ENCODE results near the gene CAVIN1. TPM values are rescaled to one million over a fixed set of nuclear protein-coding genes. Genes with fewer than 3 reads are reported as not detected.

The CAVIN1 gene
- total and polyA plus RNA-seq, 2 donors (not counting 3 experiments of a cell fraction or from before 2014, with no cell fraction given) = 303 to 663 TPM

DNA sequence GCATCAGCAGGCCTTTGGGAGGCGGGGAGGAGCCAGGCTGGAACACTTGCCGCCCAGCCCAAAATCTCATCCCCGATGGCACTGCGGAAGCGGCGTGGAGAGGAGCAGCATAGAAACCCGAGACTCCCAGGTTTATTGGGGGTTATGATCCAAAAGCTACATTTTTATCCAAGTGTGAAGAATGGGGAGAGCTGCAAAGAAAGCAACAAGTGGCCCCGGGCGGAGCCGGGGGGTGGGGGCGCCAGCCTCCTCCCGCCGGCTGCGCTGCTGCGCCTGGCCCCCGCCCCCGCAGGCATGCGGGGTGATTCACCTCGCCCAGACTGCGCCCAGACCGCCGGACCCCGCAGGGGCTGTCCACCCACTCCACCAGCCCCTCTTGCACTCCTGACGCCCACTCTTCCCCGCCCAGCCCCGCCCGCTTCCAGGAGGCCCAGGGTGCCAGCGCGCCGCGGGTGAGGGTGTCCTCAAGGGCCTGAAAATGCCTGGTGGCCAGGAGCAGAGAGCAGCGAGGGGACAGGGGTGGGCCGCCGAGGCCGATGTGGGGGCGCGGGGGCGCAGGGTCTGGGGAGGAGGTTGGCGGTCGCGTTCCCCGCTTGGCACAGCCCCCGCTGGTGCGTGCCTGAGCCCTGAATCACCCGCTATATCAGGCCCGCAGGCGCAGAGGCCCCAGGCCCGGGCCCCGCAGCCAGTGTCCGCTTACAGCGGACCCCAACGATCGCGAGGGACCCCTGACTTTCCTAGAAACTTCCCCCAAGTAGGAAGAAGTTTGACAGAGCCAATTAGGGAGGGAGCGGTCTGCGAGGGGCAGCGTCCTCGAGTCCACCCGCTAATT, 1.3 kb downstream of the CAVIN1 start:
- Histone ChIP-seq H3K4me1 (ENCODE audit: control insufficient read depth, extremely low read depth, insufficient read depth, low read length) (peaks cover 37% of the 10 kb centered on the region), H3K9me3 (replicated peaks; ENCODE audit: control insufficient read depth, insufficient read depth, low read length) (no peaks in the 10 kb centered on the region), H3K9me1 (replicated peaks; ENCODE audit: control insufficient read depth, extremely low read depth, insufficient read depth, low read length) (no peaks in the 10 kb centered on the region), H3K9ac (replicated peaks; ENCODE audit: extremely low read depth, insufficient read depth, low read length) (peak overlapping the region; percentile 86), H3K79me2 (ENCODE audit: control insufficient read depth, insufficient read depth, low read length) (peaks cover 64% of the 10 kb centered on the region), H3K4me3 (replicated peaks in 1 of 3; ENCODE audit: insufficient read depth in 1 of 3, low read depth in 1 of 3, low read length in 3 of 3) (peak overlapping the region; percentile 67 to 84 (median 79)), H3K27me3 (ENCODE audit: control insufficient read depth in 2 of 2, insufficient read depth in 2 of 2, low read length in 2 of 2) (no peaks in the 10 kb centered on the region), H3K4me2 (ENCODE audit: insufficient read depth, low read length) (peak overlapping the region; percentile 91), H3K27ac (ENCODE audit: insufficient read depth, low read depth, low read length) (peak overlapping the region; percentile 80), H3K36me3 (ENCODE audit: control insufficient read depth in 2 of 2, extremely low read depth in 1 of 2, insufficient read depth in 2 of 2, low read length in 2 of 2) (no peaks in the 10 kb centered on the region), H2AFZ (ENCODE audit: low read depth, low read length) (no peak overlapping the region), H4K20me1 (replicated peaks; ENCODE audit: control insufficient read depth, extremely low read depth, insufficient read depth, low read length) (no peaks in the 10 kb centered on the region)
- CTCF ChIA-PET = interaction anchor here (0.8 to 6.9 kb wide), 12 partner anchors 8 to 108 kb away, joined by 3 to 73 read pairs (median 8); partner anchors contain the start of gene STAT3
- TF ChIP-seq EZH2 (IDR thresholded peaks at IDR 0.05; ENCODE audit: borderline replicate concordance, low read depth, low read length, severe bottlenecking) (no peak), POLR2AphosphoS5 (IDR thresholded peaks at IDR 0.05; ENCODE audit: insufficient read depth, low read depth, low read length) (peak; percentile 85), JUN (IDR thresholded peaks at IDR 0.05; ENCODE audit: borderline replicate concordance, insufficient read depth, insufficient read length, low read depth) (no peak), GATA2 (IDR thresholded peaks at IDR 0.05; ENCODE audit: insufficient read depth, insufficient read length, low read depth, low read length) (no peak), MYC (IDR thresholded peaks at IDR 0.05; ENCODE audit: low read depth, low read length) (no peak)
- TF ChIP-seq, protein P1, sequence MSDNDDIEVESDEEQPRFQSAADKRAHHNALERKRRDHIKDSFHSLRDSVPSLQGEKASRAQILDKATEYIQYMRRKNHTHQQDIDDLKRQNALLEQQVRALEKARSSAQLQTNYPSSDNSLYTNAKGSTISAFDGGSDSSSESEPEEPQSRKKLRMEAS (IDR thresholded peaks at IDR 0.05; ENCODE audit: insufficient read depth, insufficient read length) = no peak
- TF ChIP-seq, protein P2, sequence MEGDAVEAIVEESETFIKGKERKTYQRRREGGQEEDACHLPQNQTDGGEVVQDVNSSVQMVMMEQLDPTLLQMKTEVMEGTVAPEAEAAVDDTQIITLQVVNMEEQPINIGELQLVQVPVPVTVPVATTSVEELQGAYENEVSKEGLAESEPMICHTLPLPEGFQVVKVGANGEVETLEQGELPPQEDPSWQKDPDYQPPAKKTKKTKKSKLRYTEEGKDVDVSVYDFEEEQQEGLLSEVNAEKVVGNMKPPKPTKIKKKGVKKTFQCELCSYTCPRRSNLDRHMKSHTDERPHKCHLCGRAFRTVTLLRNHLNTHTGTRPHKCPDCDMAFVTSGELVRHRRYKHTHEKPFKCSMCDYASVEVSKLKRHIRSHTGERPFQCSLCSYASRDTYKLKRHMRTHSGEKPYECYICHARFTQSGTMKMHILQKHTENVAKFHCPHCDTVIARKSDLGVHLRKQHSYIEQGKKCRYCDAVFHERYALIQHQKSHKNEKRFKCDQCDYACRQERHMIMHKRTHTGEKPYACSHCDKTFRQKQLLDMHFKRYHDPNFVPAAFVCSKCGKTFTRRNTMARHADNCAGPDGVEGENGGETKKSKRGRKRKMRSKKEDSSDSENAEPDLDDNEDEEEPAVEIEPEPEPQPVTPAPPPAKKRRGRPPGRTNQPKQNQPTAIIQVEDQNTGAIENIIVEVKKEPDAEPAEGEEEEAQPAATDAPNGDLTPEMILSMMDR (IDR thresholded peaks at IDR 0.05; ENCODE audit: extremely low read depth in 1 of 2, insufficient read depth in 1 of 2, low read depth in 1 of 2, low read length in 2 of 2) = no peak
- dilution Hi-C loops (cut with MboI; ENCODE audit: extremely low pct_ligation_motif_present, low sequenced_read_pairs) = no loop called here
- DNase-seq (ENCODE audit: low read depth, low spot score) (peak; percentile 48), FAIRE-seq (no peak)
- TSS peak; percentile 16 for BruUV-seq (replicated peaks)
- intact Hi-C loops (cut with micrococcal nuclease) = loop anchor here (1.0 kb wide), 1 partner anchor 101 kb away; no protein-coding TSS in a partner anchor
- POLR2A ChIA-PET = interaction anchor here (0.6 to 4.8 kb wide), 6 partner anchors 10 to 105 kb away, joined by 5 to 71 read pairs (median 22); no protein-coding TSS in a partner anchor

All from endothelial cell of umbilical vein (primary cell).